ENCODE results near the gene FLG.
"Not testable (repeated sequence)": the region's sequence is repeated elsewhere in the genome, so short reads cannot be mapped to it uniquely, and the experiment has no call there.

Gene FLG

GRCh38 chr1:152325111-152325510 lies at the start of gene FLG:
Gene FLG (minus strand): TSS chr1:152325239. CDS start chr1:152315456, 9,783 bp downstream.
- DNase-seq (ENCODE audit: low read depth) = no peak

DNA sequence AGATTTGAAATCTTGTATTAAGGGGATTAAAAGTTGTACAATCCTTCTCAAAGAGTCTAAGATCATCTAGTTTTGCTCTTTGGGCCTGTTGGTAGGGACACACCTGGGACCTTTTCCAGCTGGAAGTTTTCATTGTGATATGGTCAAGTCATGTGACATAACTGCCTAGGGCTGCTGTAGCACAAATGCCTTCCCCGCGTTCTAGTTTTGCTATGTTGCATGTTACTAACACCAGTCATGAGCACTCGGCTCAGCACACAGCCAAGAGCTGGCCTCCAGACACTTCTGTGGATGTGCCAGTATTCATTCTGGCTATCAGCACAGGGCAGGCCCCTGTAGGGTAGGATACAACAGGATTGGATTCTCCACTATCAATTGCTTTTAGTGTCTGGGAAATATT lies 49.4 kb upstream of the FLG start:
- DNase-seq (ENCODE audit: low read depth) = no peak

DNA sequence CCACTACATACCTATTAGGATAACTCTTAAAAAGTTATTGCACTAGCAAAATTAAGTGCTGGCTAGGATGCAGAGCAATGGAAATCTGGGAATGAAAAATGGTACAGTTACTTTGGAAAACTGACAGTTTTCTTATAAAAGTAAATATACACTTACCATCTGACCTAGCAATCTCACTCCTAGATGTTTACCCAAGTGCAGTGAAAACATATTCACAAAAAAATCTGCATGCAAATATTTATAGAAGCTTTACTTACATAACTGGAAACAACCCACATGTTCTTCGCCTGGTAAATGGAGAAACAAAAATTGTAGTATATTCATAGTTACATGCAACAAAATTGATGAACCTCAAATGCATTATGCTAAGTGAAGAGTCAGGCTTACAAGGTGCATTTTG lies 47.6 kb upstream of the FLG start:
- DNase-seq (ENCODE audit: low read depth) = no peak

GRCh38 chr1:152367436-152367835 lies 42.4 kb upstream of the FLG start:
- no peak for DNase-seq (ENCODE audit: low read depth)

DNA sequence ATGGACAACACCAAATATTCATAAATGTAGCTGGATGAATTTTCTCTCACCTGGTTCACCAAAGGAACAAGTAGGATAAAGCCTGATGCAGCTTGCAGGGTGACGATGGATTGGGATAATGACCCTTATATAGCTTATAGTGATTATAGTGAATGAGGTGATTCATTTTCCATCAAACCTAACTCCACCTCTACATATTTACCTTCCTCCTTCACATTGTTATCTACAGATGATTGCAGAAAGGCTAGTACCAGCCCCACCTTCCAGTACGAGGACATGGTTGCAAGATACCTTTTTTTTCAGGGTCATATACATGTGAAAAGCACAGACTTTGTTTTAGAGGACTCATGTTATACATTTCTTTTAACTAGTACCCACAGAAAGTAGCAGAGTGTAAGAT lies 34.9 kb upstream of the FLG start, which contains the start of gene FLG2:
Gene FLG2, minus strand, starts transcription at position 101 of the 400 bp plus-strand sequence. CDS start 1,122 bp downstream, outside the sequence.
- no peak for DNase-seq (ENCODE audit: low read depth)

DNA sequence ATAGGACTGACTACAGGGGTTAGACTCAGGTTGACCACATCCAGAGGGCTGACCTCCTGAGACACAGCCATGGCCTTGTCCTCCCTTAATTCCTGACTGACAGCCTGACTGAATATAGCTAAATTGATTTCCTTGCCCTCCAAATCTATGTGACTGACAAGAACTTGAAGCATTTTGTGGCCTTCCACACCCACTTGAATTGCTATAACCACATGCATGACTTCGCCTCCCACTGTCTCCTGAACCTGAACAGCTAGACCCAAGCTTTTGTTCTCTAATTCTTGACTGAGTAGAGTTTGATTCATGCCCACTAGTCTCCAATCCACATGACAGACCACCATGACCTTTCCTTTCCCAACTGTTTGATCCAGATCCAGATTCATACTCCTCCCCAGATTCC lies 31.7 kb upstream of the FLG start:
- no peak for DNase-seq (ENCODE audit: low read depth)

GRCh38 chr1:152349611-152350010 lies 24.6 kb upstream of the FLG start:
- DNase-seq (ENCODE audit: low read depth) = no peak

- no peak for DNase-seq (ENCODE audit: low read depth)
These were observed 23.4 kb upstream of the FLG start for GRCh38 chr1:152348447-152348846.

DNA sequence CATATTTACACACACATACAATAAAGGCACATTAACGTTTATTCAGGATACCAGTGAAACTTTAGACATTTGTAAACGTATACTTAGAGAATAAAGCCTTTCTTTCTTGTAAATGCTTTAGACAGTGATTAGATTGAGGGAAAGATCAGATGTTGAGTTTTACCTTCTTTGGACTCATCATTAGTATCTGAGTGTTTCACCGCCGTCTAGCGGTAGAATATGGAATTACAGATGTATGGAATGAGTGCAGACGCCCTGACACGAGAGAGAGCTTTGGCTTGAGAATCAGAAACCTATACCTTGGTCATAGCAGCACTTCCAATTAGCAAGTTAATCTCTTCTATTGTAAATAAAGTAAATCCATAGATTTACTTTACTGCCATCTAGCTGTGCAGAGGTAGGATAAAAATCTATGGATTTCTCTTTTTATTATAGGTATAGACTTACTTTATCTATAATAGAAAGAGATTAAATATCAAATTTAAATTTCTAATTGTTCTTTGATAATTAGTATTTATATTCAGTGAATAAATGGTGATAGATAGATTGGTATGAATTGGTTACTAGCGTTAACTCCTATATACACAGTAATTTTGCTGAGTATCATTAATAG lies 22.2 kb upstream of the FLG start:
- DNase-seq (ENCODE audit: low read depth) = no peak

DNA sequence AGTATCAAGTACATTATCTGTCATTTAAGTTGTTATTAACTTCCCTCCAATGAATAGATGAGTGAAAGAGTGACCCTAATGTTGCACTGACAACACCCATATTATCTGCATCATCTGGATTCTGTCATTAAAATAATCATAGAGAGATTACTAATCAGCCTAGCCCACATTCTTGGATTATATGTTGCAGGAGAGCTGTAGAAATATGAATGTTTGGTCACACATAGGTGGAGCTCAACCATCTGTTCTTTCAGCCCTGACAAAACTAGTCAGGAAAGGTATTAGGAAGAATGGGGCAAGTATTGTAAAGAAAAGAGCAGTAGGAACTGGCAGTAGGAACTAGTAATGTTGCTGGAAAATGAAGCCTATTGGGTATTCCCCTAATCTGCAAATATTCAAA lies 19.4 kb upstream of the FLG start:
- no peak for DNase-seq (ENCODE audit: low read depth)

DNA sequence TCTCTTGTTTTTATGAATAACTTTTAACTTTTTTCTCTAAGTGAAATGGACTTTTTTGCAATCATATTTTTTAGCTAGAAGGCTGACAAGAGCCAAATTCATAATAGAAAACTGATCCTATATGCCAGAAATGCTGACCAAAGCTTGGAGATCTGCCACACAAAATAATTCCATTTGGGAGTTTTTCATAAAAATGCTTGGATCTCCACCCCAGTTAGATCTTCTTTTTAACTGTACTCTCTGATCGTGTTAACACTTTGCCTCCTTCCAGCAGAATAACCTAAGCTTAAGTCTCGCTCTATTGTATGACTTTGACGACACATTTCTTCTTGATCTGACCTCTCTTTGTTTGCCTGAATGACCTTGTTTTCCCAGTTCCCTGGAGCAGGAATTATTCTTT lies 18.0 kb upstream of the FLG start:
- no peak for DNase-seq (ENCODE audit: low read depth)

- no peak for DNase-seq (ENCODE audit: low read depth)
These were observed 10.4 kb upstream of the FLG start for GRCh38 chr1:152335399-152335798.

DNA sequence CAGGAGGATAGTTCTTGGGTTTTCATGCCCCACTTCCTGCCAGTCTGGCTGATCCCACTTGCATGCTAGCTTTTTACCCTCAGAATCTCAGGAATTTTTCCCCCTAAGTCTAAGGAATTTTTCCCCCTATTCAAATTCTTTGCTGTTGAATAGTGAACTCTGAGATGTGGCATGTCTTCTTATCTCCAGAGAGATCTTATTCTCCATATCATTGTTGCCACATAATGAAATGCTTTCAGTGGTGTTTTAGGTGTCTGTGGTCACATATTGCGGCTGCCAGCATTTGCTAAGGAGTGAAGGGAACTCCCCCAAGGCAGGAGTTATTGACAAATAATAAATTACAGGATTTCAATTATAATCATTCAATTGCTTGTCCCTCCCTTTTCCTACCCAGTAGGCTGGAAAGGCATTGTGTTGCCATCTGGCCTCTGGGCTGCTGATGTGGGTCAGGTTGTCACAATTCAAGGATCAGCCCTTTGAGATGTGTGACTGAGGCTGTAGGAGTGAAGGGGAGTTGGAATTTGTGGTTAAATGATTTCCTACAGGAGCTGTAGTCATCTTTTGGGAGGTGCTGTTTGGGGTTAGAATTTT lies 3.9 kb upstream of the FLG start:
- DNase-seq (ENCODE audit: low read depth) = no peak

DNA sequence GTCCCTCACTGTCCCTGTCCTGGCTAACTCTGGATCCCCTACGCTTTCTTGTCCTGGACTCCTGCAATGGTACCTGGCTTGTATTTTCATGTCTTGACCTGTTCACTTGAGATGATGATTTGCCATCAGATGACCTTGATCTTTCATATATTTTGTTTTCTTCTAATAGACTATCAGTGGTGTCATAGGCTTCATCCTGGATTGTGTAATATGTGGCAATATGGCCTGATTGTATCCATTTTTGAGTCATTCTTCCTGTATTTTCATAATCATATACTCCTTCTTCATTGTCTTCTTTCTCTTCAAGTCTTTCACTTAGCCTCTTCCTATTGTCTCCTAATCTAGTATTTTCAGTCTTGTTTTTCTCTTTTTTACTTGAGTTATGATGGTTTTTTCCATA lies 11.1 kb downstream of the FLG start:
- DNase-seq (ENCODE audit: low read depth) = no peak

DNA sequence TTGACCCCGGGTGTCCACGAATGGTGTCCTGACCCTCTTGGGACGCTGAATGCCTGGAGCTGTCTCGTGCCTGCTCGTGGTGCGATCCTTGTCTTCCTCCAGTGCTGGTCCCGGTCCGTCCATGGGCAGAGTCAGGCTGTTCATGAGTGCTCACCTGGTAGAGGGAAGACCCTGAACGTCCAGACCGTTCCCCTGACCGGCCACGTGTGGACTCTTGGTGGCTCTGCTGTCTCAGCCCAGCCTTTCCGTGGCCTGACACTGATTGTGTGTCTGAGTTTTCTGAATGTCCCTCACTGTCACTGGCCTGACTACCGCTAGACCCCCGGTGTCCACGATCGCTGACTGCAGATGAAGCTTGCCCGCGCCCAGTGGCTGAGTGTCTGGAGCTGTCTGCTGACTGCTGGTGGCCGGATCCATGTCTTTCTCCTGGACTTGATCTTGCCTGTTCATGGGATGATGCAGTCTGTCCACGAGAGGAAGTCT lies 11.7 kb downstream of the FLG start:
- DNase-seq (ENCODE audit: low read depth) = no peak

GRCh38 chr1:152312169-152312568 lies 12.9 kb downstream of the FLG start:
- DNase-seq (ENCODE audit: low read depth) = not testable (repeated sequence)

DNA sequence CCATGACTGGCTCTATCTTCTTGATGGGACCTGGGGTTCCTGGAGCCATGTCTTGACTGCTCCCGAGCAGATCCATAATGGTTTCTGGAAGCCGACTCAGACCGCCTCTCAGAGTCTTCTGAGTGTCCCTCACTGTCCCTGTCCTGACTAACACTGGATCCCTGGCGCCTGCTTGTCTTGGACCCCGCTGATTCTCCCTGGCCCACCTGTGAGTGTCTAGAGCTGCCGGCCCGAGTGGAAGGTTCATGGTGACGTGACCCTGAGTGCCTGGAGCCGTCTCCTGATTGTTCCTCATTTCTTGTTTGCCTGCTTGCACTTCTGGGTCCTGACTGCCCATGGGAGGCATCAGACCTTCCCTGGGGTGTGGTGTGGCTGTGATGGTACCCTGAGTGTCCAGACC lies 15.1 kb downstream of the FLG start:
- DNase-seq (ENCODE audit: low read depth) = no peak

DNA sequence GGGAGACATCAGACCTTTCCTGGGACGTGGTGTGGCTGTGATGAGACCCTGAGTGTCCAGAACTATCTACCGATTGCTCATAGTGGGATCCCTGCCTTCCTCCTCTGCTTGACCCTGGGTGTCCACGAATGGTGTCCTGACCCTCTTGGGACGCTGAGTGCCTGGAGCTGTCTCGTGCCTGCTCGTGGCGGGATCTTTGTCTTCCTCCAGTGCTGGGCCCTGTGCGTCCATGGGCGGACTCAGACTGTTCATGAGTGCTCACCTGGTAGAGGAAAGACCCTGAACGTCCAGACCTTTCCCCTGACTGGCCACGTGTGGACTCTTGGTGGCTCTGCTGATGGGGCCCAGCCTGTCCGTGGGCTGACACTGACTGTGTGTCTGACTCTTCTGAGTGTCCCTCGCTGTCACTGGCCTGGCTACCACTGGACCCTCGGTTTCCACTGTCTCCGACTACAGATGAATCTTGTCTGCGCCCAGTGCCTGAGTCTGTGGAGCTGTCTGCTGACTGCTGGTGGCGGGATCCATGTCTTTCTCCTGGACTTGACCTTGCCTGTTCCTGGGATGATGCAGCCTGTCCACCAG lies 15.6 kb downstream of the FLG start:
- DNase-seq (ENCODE audit: low read depth) = not testable (repeated sequence)

GRCh38 chr1:152308758-152309157 lies 16.3 kb downstream of the FLG start:
- not testable (repeated sequence) for DNase-seq (ENCODE audit: low read depth)

GRCh38 chr1:152307970-152308369 lies 17.1 kb downstream of the FLG start:
- not testable (repeated sequence) for DNase-seq (ENCODE audit: low read depth)

DNA sequence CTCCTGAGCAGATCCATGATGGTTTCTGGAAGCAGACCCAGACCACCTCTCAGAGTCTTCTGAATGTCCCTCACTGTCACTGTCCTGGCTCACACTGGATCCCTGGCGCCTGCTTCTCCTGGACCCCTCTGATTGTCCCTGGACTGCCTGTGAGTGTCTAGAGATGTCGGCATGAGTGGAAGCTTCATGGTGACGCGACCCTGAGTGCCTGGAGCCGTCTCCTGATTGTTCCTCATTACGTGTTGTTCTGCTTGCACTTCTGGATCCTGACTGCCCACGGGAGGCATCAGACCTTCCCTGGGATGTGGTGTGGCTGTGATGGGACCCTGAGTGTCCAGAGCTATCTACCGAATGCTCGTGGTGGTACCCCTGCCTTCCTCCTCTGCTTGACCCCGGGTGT lies 18.9 kb downstream of the FLG start:
- not testable (repeated sequence) for DNase-seq (ENCODE audit: low read depth)

DNA sequence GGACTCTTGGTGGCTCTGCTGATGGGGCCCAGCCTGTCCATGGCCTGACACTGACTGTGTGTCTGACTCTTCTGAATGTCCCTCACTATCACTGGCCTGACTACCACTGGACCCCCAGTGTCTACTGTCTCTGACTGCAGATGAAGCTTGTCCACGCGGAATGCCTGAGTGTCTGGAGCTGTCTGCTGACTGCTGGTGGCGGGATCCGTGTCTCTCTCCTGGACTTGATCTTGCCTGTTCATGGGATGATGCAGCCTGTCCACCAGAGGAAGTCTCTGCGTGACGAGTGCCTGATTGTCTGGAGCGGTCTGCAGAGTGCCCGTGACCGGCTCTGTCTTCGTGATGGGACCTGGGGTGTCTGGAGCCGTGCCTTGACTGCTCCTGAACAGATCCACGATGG lies 20.3 kb downstream of the FLG start:
- DNase-seq (ENCODE audit: low read depth) = not testable (repeated sequence)

DNA sequence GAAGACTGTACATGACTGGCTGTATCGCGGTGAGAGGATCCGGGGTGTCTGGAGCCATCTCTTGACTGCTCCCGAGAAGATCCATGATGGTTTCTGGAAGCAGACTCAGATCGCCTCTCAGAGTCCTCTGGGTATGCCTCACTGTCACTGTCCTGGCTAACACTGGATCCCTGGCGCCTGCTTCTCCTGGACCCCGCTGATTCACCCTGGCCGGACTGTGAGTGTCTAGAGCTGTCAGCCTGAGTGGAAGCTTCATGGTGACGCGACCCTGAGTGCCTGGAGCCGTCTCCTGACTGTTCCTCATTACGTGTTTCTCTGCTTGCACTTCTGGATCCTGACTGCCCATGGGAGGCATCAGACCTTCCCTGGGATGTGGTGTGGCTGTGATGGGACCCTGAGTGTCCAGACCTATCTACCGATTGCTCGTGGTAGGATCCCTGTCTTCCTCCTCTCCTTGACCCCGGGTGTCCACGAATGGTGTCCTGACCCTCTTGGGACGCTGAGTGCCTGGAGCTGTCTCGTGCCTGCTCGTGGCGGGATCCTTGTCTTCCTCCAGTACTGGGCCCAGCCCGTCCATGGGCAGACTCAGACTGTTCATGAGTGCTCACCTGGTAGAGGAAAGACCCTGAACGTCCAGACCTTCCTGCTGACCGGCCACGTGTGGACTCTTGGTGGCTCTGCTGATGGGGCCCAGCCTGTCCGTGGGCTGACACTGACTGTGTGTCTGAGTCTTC lies 21.7 kb downstream of the FLG start:
- not testable (repeated sequence) for DNase-seq (ENCODE audit: low read depth)
